ENCODE measurements around the gene F3.

Gene F3

GRCh38 chr1:94526152-94526980 is 15.2 kb downstream of the F3 start:
- DNase-seq = no peak

GRCh38 chr1:94524531-94524930 is 17.0 kb downstream of the F3 start:
- DNase-seq = no peak

- DNase-seq = no peak
Observed at GRCh38 chr1:94522304-94522703, 19.3 kb downstream of the F3 start.

GRCh38 chr1:94519351-94519750 is 22.2 kb downstream of the F3 start:
- no peak for DNase-seq

GRCh38 chr1:94515296-94515947 is 26.1 kb downstream of the F3 start:
- DNase-seq = no peak

- DNase-seq = no peak
Observed at GRCh38 chr1:94514095-94514727, 27.3 kb downstream of the F3 start.

- DNase-seq = no peak
Observed at GRCh38 chr1:94512816-94513215, 28.7 kb downstream of the F3 start.

GRCh38 chr1:94504601-94505000 is 37.0 kb downstream of the F3 start:
- no peak for DNase-seq

- DNase-seq = no peak
Observed at GRCh38 chr1:94503153-94503552, 38.4 kb downstream of the F3 start.

GRCh38 chr1:94501935-94502334 is 39.6 kb downstream of the F3 start:
- no peak for DNase-seq

- no peak for DNase-seq
Observed at GRCh38 chr1:94501426-94501825, 40.1 kb downstream of the F3 start.

GRCh38 chr1:94496076-94496755 is 45.3 kb downstream of the F3 start:
- DNase-seq = no peak

GRCh38 chr1:94490556-94490955 is 51.0 kb downstream of the F3 start:
- no peak for DNase-seq

- DNase-seq = no peak
Observed at GRCh38 chr1:94486990-94487389, 54.6 kb downstream of the F3 start.

GRCh38 chr1:94481473-94481933 is 60.1 kb downstream of the F3 start:
- DNase-seq = no peak

- no peak for DNase-seq
Observed at GRCh38 chr1:94479682-94480081, 61.9 kb downstream of the F3 start.
